Endothelial cell of umbilical vein (primary cell): ENCODE results near the gene HOXC5. TPM values are rescaled to one million over a fixed set of nuclear protein-coding genes. Genes with fewer than 3 reads are reported as not detected.

Source experiments
- BruUV-seq: library from RNA; stranded (reverse); fragments of 400-500 nt; replicated peaks from 2 replicates; lab custom pipeline; 2021; lab: Mats Ljungman, UMichigan
- CTCF ChIA-PET: fragments of 300-600, 350-600 bp; sonication (Branson Sonifier 250); formaldehyde crosslinking; loops from one replicate; lab custom pipeline; 2021; ENCODE audit warnings: antibody characterized with exemption, inconsistent platforms; lab: Charles Lee
- POLR2A ChIA-PET: fragments of 300-600, 350-600 bp; sonication (Branson Sonifier 250); formaldehyde crosslinking; loops from one replicate; lab custom pipeline; 2021; ENCODE audit warnings: antibody characterized with exemption, inconsistent platforms; lab: Charles Lee
- DNase-seq: peaks from one replicate; pipeline ENCODE4 v3.0.0-alpha.2; 2011; ENCODE audit warnings: low read depth, low spot score
- FAIRE-seq: peaks from 2 replicates; lab custom pipeline; 2011; peaks lifted over from hg19 to GRCh38; lab: Jason Lieb, UNC
- H2AFZ ChIP-seq: 2 replicates; pipeline ENCODE4 v1.6.0; 2012; ENCODE audit warnings: low read depth, low read length, control low read depth, inconsistent platforms
- H3K27ac ChIP-seq: 2 replicates; pipeline ENCODE4 v1.5.1; 2011; ENCODE audit warnings: low read depth, mild to moderate bottlenecking, control low read depth, low read length, moderate library complexity; ENCODE audit not compliant: insufficient read depth
- H3K27me3 ChIP-seq, 2 experiments: 2 replicates each; pipeline versions ENCODE4 v1.6.0 to v1.6.1; 2011; ENCODE audit warnings: low read length in 2 of 2, mixed read lengths in 1 of 2; ENCODE audit not compliant: control insufficient read depth in 2 of 2, insufficient read depth in 2 of 2
- H3K36me3 ChIP-seq, 2 experiments: 2 replicates in 1 of 2; 3 replicates in 1 of 2; pipeline ENCODE4 v1.5.1; 2011; ENCODE audit warnings: low read length in 2 of 2, mild to moderate bottlenecking in 1 of 2, moderate library complexity in 1 of 2; ENCODE audit not compliant: control insufficient read depth in 2 of 2, insufficient read depth in 2 of 2; ENCODE audit errors: extremely low read depth in 1 of 2
- H3K4me1 ChIP-seq: 3 replicates; pipeline ENCODE4 v1.5.1; 2011; ENCODE audit warnings: mild to moderate bottlenecking, low read length; ENCODE audit not compliant: control insufficient read depth, insufficient read depth; ENCODE audit errors: extremely low read depth
- H3K4me2 ChIP-seq: 2 replicates; pipeline ENCODE4 v1.6.1; 2011; ENCODE audit warnings: low read length, control low read depth, mixed read lengths; ENCODE audit not compliant: insufficient read depth
- H3K4me3 ChIP-seq, 3 experiments: fragments of 200-600 bp in 1 of 3; sonication (generic), shearing (Covaris generic) in 1 of 3; replicated peaks in 1 of 3; 2 replicates each; pipeline ENCODE4 v1.5.1; 2011 to 2016; ENCODE audit warnings: control low read depth in 3 of 3, low read length in 3 of 3, mild to moderate bottlenecking in 2 of 3, inconsistent platforms in 1 of 3, low read depth in 1 of 3, moderate library complexity in 1 of 3; ENCODE audit not compliant: insufficient read depth in 1 of 3
- H3K79me2 ChIP-seq: 2 replicates; pipeline ENCODE4 v1.6.0; 2012; ENCODE audit warnings: low read length, inconsistent platforms; ENCODE audit not compliant: control insufficient read depth, insufficient read depth
- H3K9ac ChIP-seq: replicated peaks from 2 replicates; pipeline ENCODE3; 2011; ENCODE audit warnings: low read length, control low read depth; ENCODE audit not compliant: insufficient read depth; ENCODE audit errors: extremely low read depth
- H3K9me1 ChIP-seq: replicated peaks from 3 replicates; pipeline ENCODE4 v1.6.0; 2011; ENCODE audit warnings: mild to moderate bottlenecking, low read length; ENCODE audit not compliant: control insufficient read depth, insufficient read depth; ENCODE audit errors: extremely low read depth
- H3K9me3 ChIP-seq: replicated peaks from 2 replicates; pipeline ENCODE4 v1.5.1; 2012; ENCODE audit warnings: low read length, inconsistent platforms; ENCODE audit not compliant: control insufficient read depth, insufficient read depth
- H4K20me1 ChIP-seq: replicated peaks from 2 replicates; pipeline ENCODE3; 2011; ENCODE audit warnings: mild to moderate bottlenecking, low read length; ENCODE audit not compliant: control insufficient read depth, insufficient read depth; ENCODE audit errors: extremely low read depth
- EZH2 ChIP-seq: IDR thresholded peaks from 2 replicates; pipeline ENCODE4 v1.6.1; 2012; ENCODE audit warnings: borderline replicate concordance, low read depth, mild to moderate bottlenecking, moderate library complexity, low read length, inconsistent platforms; ENCODE audit not compliant: severe bottlenecking
- FOS ChIP-seq: IDR thresholded peaks from 2 replicates; pipeline ENCODE4 v1.6.1; 2011; ENCODE audit warnings: mild to moderate bottlenecking, low read length, moderate library complexity, borderline replicate concordance; ENCODE audit not compliant: insufficient read depth
- GATA2 ChIP-seq: IDR thresholded peaks from 2 replicates; pipeline ENCODE4 v1.7.0; 2011; ENCODE audit warnings: low read depth, mild to moderate bottlenecking, moderate library complexity, mixed read lengths, low read length; ENCODE audit not compliant: insufficient read length, insufficient read depth
- JUN ChIP-seq: IDR thresholded peaks from 2 replicates; pipeline ENCODE4 v1.6.1; 2011; ENCODE audit warnings: borderline replicate concordance, low read depth; ENCODE audit not compliant: insufficient read length, insufficient read depth
- MYC ChIP-seq: IDR thresholded peaks from one replicate; pipeline ENCODE4 v1.6.1; 2011; ENCODE audit warnings: mild to moderate bottlenecking, low read depth, low read length
- POLR2A ChIP-seq: IDR thresholded peaks from 2 replicates; pipeline ENCODE4 v1.6.1; 2012; ENCODE audit warnings: low read depth, mild to moderate bottlenecking, control low read depth, low read length
- POLR2AphosphoS5 ChIP-seq: IDR thresholded peaks from 2 replicates; pipeline ENCODE4 v1.6.1; 2012; ENCODE audit warnings: low read depth, mild to moderate bottlenecking, control low read depth, low read length, moderate library complexity; ENCODE audit not compliant: insufficient read depth
- dilution Hi-C: fragments of 300-500 bp; cut with MboI; formaldehyde crosslinking; loops from one replicate; pipeline ENCODE4 v1.15.0; 2019; ENCODE audit warnings: low sequenced_read_pairs; ENCODE audit not compliant: extremely low pct_ligation_motif_present
- intact Hi-C: fragments of 100-400 bp; cut with micrococcal nuclease; formaldehyde crosslinking; loops from one replicate; pipeline ENCODE4 v1.10.0; 2022
- polyA plus RNA-seq, 4 experiments: library from polyadenylated mRNA; depleted of rRNA in 3 of 4; stranded (reverse) in 3 of 4; unstranded in 1 of 4; fragments of >200 nt; gene quantifications; 2 replicates each; pipeline versions ENCODE4 v1.2.1 to v1.2.3, GENCODE V29; 2011 to 2012; ENCODE audit warnings: missing spikeins in 1 of 4
- total RNA-seq: library from RNA; stranded (reverse); gene quantifications from 2 replicates; pipeline ENCODE4 v1.2.3, GENCODE V29; 2021
- TF ChIP-seq, protein P1 (sequence below), 2 donors: IDR thresholded peaks; 1 replicate in 1 of 2; 2 replicates in 1 of 2; pipeline ENCODE4 v1.5.1; 2011; ENCODE audit warnings: low read length in 2 of 2, mild to moderate bottlenecking in 2 of 2, moderate library complexity in 2 of 2, control low read depth in 1 of 2, inconsistent platforms in 1 of 2, low read depth in 1 of 2; ENCODE audit not compliant: insufficient read depth in 1 of 2; ENCODE audit errors: extremely low read depth in 1 of 2
- TF ChIP-seq, protein P2 (sequence below): IDR thresholded peaks from 2 replicates; pipeline ENCODE4 v1.6.1; 2011; ENCODE audit not compliant: insufficient read depth, insufficient read length

Gene HOXC5
- total and polyA plus RNA-seq, 2 donors (not counting 3 experiments of a cell fraction or from before 2014, with no cell fraction given), result not detected

DNA sequence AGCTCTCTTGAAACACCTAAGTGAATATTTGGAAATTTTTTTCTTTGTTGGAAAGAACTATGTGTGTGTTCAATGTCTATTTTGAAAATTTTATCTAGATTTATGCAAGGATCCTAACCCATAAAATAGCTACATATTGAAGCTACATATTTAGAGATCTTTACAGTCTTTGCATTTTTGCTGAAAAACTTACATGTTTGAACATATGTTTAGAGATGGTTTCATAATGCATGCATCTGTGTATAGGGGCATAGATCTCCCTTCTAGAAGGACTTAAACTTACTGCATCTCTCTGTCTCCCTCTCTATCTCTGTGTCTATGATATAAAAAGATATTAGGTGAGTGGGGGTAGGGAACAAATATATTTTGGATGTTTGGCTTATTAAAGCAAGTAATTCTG, 12.6 kb downstream of the HOXC5 start:
- H4K20me1 ChIP-seq, result no peaks in the 10 kb centered on the region
- no peak for TF ChIP-seq POLR2AphosphoS5
- TF ChIP-seq, protein P1, sequence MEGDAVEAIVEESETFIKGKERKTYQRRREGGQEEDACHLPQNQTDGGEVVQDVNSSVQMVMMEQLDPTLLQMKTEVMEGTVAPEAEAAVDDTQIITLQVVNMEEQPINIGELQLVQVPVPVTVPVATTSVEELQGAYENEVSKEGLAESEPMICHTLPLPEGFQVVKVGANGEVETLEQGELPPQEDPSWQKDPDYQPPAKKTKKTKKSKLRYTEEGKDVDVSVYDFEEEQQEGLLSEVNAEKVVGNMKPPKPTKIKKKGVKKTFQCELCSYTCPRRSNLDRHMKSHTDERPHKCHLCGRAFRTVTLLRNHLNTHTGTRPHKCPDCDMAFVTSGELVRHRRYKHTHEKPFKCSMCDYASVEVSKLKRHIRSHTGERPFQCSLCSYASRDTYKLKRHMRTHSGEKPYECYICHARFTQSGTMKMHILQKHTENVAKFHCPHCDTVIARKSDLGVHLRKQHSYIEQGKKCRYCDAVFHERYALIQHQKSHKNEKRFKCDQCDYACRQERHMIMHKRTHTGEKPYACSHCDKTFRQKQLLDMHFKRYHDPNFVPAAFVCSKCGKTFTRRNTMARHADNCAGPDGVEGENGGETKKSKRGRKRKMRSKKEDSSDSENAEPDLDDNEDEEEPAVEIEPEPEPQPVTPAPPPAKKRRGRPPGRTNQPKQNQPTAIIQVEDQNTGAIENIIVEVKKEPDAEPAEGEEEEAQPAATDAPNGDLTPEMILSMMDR (IDR thresholded peaks at IDR 0.05; ENCODE audit: extremely low read depth in 1 of 2, insufficient read depth in 1 of 2, low read depth in 1 of 2, low read length in 2 of 2), result no peak
- no peak for TF ChIP-seq MYC
- TF ChIP-seq, protein P2, sequence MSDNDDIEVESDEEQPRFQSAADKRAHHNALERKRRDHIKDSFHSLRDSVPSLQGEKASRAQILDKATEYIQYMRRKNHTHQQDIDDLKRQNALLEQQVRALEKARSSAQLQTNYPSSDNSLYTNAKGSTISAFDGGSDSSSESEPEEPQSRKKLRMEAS, result no peak
- TF ChIP-seq FOS, result no peak
- TF ChIP-seq GATA2, result no peak
- no peak for TF ChIP-seq EZH2
- TF ChIP-seq POLR2A, result no peak
- TF ChIP-seq JUN, result no peak
- FAIRE-seq, result no peak
- ChIA-PET POLR2A (no interaction called here), CTCF (interaction anchor here (0.6 to 1.1 kb wide), 3 partner anchors 9 to 17 kb away, joined by 3 to 4 read pairs (median 4); partner anchors contain the start of gene HOXC4)
- H3K4me3 ChIP-seq, result no peak overlapping the region
- H3K9me1 ChIP-seq, result no peaks in the 10 kb centered on the region
- DNase-seq, result no peak
- intact Hi-C loops, result no loop called here
- H3K79me2 ChIP-seq, result no peaks in the 10 kb centered on the region
- H2AFZ ChIP-seq, result no peak overlapping the region
- no peaks in the 10 kb centered on the region for H3K36me3 ChIP-seq
- no peaks in the 10 kb centered on the region for H3K9me3 ChIP-seq
- no peak overlapping the region for H3K4me2 ChIP-seq
- dilution Hi-C loops, result no loop called here
- no peak overlapping the region for H3K9ac ChIP-seq
- no peaks in the 10 kb centered on the region for H3K4me1 ChIP-seq
- no TSS peak for BruUV-seq
- H3K27me3 ChIP-seq, result peaks cover 71 to 88% of the 10 kb centered on the region in 2 experiments
- no peak overlapping the region for H3K27ac ChIP-seq
